A673 (cell line): ENCODE results near the gene TRIM56. TPM values are rescaled to one million over a fixed set of nuclear protein-coding genes. Genes with fewer than 3 reads are reported as not detected.

Experiments used
- BruUV-seq: library from RNA; stranded (reverse); fragments of 400-500 nt; replicated peaks from 2 replicates; lab custom pipeline; 2021; lab: Mats Ljungman, UMichigan
- CTCF ChIA-PET: fragments of 300-600 bp; sonication (Branson Sonifier 250); formaldehyde crosslinking; loops from one replicate; lab custom pipeline; 2022; ENCODE audit warnings: antibody characterized with exemption; lab: Charles Lee
- POLR2A ChIA-PET: fragments of 300-600 bp; sonication (Branson Sonifier 250); formaldehyde crosslinking; loops from one replicate; lab custom pipeline; 2022; ENCODE audit warnings: antibody characterized with exemption; ENCODE audit not compliant: low non-redundant PET; lab: Charles Lee
- DNase-seq: peaks from one replicate; pipeline ENCODE4 v3.0.0-alpha.2; 2015; ENCODE audit warnings: low spot score
- H3K27ac ChIP-seq: fragments of 200-600 bp; sonication (generic); 2 replicates; pipeline ENCODE4 v1.5.1; 2016; ENCODE audit warnings: mixed run types, low read depth, mild to moderate bottlenecking, mixed read lengths, antibody characterized with exemption, low read length; ENCODE audit not compliant: poor library complexity, severe bottlenecking
- H3K27me3 ChIP-seq: fragments of 200-600 bp; sonication (generic); replicated peaks from 2 replicates; pipeline ENCODE4 v1.6.1; 2017; ENCODE audit warnings: mixed run types, low read depth, mild to moderate bottlenecking, mixed read lengths, antibody characterized with exemption, low read length; ENCODE audit not compliant: insufficient read depth, poor library complexity
- H3K36me3 ChIP-seq: fragments of 200-600 bp; sonication (generic); 2 replicates; pipeline ENCODE4 v1.6.1; 2016; ENCODE audit warnings: mixed run types, mild to moderate bottlenecking, mixed read lengths, antibody characterized with exemption, low read length; ENCODE audit not compliant: insufficient read depth, poor library complexity, severe bottlenecking
- H3K4me1 ChIP-seq: fragments of 200-600 bp; sonication (generic); 2 replicates; pipeline ENCODE4 v1.6.1; 2017; ENCODE audit warnings: mixed run types, mild to moderate bottlenecking, mixed read lengths, antibody characterized with exemption, low read length; ENCODE audit not compliant: insufficient read depth, poor library complexity, severe bottlenecking
- H3K4me3 ChIP-seq: fragments of 200-600 bp; sonication (generic); 2 replicates; pipeline ENCODE4 v1.5.1; 2016; ENCODE audit warnings: low read depth, mixed run types, mild to moderate bottlenecking, mixed read lengths, low read length; ENCODE audit not compliant: poor library complexity, severe bottlenecking
- H3K9me3 ChIP-seq: fragments of 200-600 bp; sonication (generic); 2 replicates; pipeline ENCODE4 v1.6.1; 2016; ENCODE audit warnings: mixed run types, low read depth, mild to moderate bottlenecking, mixed read lengths, antibody characterized with exemption, low read length; ENCODE audit not compliant: poor library complexity, severe bottlenecking
- EZH2 ChIP-seq: fragments of 200-600 bp; sonication (generic); IDR thresholded peaks from 2 replicates; pipeline ENCODE4 v1.6.1; 2017; ENCODE audit warnings: borderline replicate concordance, low read depth, mild to moderate bottlenecking, mixed read lengths, antibody characterized with exemption, low read length; ENCODE audit not compliant: poor library complexity, severe bottlenecking
- intact Hi-C: fragments of 100-400 bp; cut with micrococcal nuclease; formaldehyde crosslinking; loops from one replicate; pipeline ENCODE4 v1.10.0; 2022; ENCODE audit not compliant: unreplicated experiment
- total RNA-seq: library from RNA; stranded (reverse); gene quantifications from 2 replicates; pipeline ENCODE4 v1.2.3, GENCODE V29; 2021
- TF ChIP-seq, protein P1 (sequence below): fragments of 300-800, 200-600 bp; sonication (generic); conservative IDR thresholded peaks from 2 replicates; pipeline ENCODE4 v1.5.1; 2017; ENCODE audit warnings: low read depth, mild to moderate bottlenecking, antibody characterized with exemption, low read length, moderate library complexity, mixed read lengths

TRIM56 gene
- total RNA-seq, 1 experiment from 2014 or later: 32.3 TPM

GRCh38 chr7:101133621-101134398, 48.5 kb downstream of the TRIM56 start:
- Histone ChIP-seq H3K27ac (peak overlapping the region; percentile 70), H3K27me3 (no peaks in the 10 kb centered on the region), H3K4me3 (no peak overlapping the region), H3K36me3 (no peaks in the 10 kb centered on the region), H3K9me3 (no peaks in the 10 kb centered on the region), H3K4me1 (peaks cover 36% of the 10 kb centered on the region)
- ChIA-PET CTCF (interaction anchor here (0.5 to 1.2 kb wide), 3 partner anchors 10 to 250 kb away, joined by 3 to 17 read pairs (median 12); no protein-coding TSS in a partner anchor), POLR2A (no interaction called here)
- intact Hi-C loops: loop anchor here (2.0 to 10.0 kb wide), 2 partner anchors 33 to 49 kb away; partner anchors contain the start of gene TRIM56
- TF ChIP-seq EZH2: no peak
- TF ChIP-seq, protein P1, sequence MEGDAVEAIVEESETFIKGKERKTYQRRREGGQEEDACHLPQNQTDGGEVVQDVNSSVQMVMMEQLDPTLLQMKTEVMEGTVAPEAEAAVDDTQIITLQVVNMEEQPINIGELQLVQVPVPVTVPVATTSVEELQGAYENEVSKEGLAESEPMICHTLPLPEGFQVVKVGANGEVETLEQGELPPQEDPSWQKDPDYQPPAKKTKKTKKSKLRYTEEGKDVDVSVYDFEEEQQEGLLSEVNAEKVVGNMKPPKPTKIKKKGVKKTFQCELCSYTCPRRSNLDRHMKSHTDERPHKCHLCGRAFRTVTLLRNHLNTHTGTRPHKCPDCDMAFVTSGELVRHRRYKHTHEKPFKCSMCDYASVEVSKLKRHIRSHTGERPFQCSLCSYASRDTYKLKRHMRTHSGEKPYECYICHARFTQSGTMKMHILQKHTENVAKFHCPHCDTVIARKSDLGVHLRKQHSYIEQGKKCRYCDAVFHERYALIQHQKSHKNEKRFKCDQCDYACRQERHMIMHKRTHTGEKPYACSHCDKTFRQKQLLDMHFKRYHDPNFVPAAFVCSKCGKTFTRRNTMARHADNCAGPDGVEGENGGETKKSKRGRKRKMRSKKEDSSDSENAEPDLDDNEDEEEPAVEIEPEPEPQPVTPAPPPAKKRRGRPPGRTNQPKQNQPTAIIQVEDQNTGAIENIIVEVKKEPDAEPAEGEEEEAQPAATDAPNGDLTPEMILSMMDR: no peak
- no TSS peak for BruUV-seq
- peak; percentile 42 for DNase-seq

DNA sequence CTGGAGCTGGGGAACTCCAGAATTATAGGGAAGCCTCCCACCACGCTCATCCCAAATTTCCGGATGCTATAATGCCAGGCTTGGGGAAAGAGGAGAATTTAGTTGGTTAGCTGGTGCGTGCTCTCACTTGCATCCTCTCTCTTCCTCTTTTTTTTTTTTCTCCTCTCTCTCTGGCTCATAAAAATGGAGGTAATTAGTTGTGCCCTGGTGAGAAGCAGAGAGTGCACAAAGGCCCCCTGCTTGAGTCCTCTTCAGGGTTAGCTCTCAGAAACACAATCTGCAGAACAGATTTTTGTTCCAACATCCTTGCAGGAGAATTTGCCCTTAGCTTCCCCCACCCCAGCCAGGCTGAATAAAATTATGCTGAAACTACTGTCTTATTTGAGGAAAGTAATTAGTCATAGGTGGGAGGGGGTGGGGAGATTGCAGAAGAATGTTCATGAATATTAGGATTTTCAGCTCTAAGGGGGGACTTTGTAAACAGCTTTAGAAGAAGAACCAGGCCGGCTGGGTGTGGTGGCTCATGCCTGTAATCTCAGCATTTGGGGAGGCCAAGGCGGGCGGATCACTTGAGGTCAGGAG, 49.2 kb downstream of the TRIM56 start:
- Histone ChIP-seq H3K27me3 (no peaks in the 10 kb centered on the region), H3K36me3 (no peaks in the 10 kb centered on the region), H3K27ac (peak overlapping the region; percentile 70), H3K4me1 (peaks cover 38% of the 10 kb centered on the region), H3K4me3 (no peak overlapping the region), H3K9me3 (no peaks in the 10 kb centered on the region)
- CTCF ChIA-PET: interaction anchor here (0.5 to 1.2 kb wide), 3 partner anchors 9 to 249 kb away, joined by 3 to 17 read pairs (median 12); no protein-coding TSS in a partner anchor
- peak; percentile 87 for DNase-seq
- intact Hi-C loops: loop anchor here (2.0 to 10.0 kb wide), 2 partner anchors 34 to 50 kb away; partner anchors contain the start of gene TRIM56
- BruUV-seq: no TSS peak
- TF ChIP-seq EZH2: no peak
- TF ChIP-seq, protein P1: no peak
- POLR2A ChIA-PET: no interaction called here

DNA sequence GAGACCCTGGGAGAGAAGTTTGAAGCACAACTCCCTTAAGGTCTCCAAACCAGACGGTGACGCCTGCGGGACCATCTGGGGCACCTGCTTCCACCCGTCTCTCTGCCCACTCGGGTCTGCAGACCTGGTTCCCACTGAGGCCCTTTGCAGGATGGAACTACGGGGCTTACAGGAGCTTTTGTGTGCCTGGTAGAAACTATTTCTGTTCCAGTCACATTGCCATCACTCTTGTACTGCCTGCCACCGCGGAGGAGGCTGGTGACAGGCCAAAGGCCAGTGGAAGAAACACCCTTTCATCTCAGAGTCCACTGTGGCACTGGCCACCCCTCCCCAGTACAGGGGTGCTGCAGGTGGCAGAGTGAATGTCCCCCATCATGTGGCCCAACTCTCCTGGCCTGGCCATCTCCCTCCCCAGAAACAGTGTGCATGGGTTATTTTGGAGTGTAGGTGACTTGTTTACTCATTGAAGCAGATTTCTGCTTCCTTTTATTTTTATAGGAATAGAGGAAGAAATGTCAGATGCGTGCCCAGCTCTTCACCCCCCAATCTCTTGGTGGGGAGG, 52.5 kb downstream of the TRIM56 start:
- POLR2A ChIA-PET: no interaction called here
- H3K27ac ChIP-seq: peak overlapping the region; percentile 70
- H3K4me3 ChIP-seq: no peak overlapping the region
- BruUV-seq: no TSS peak
- H3K9me3 ChIP-seq: no peaks in the 10 kb centered on the region
- H3K36me3 ChIP-seq: no peaks in the 10 kb centered on the region
- DNase-seq: no peak
- CTCF ChIA-PET: interaction anchor here (0.5 kb wide), 1 partner anchor 261 kb away, joined by 6 read pairs; no protein-coding TSS in a partner anchor
- intact Hi-C loops: loop anchor here (10.0 kb wide), 1 partner anchor 53 kb away; the partner anchor contains the start of gene TRIM56
- H3K27me3 ChIP-seq: no peaks in the 10 kb centered on the region
- TF ChIP-seq, protein P1: no peak
- no peak for TF ChIP-seq EZH2
- H3K4me1 ChIP-seq: peaks cover 45% of the 10 kb centered on the region
